ENCODE data around the gene FTH1. TPM values are rescaled to one million over a fixed set of nuclear protein-coding genes. Genes with fewer than 3 reads are reported as not detected.

FTH1 gene
- total and polyA plus RNA-seq, 2 of the 13 experiments (the other 11 are each of a cell fraction or from before 2014, with no cell fraction given) = 607 to 760 TPM

DNA sequence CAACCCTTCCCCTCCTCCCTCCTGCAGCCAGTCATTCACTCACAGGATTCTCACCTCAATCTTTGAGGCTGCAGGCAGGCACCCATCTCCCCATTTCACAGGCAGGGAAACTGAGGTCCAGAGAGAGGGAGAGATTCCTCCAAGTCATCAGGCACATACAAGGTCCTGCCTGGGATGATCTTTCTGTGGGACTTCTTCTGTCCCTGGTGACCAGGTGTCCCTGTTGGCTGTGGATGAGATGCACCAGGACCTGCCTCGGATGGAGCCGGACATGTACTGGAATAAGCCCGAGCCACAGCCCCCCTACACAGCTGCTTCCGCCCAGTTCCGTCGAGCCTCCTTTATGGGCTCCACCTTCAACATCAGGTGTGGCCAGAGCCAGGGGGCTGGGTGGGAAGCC lies 7.8 kb downstream of the FTH1 start:
- Histone ChIP-seq H3K4me1 (ENCODE audit: insufficient read depth, low read length) (peaks cover 49% of the 10 kb centered on the region), H3K4me2 (ENCODE audit: low read depth, low read length) (no peak overlapping the region), H3K27me3 (ENCODE audit: control insufficient read depth in 1 of 2, insufficient read depth in 2 of 2, low read length in 2 of 2) (no peaks in the 10 kb centered on the region), H3K9me3 (ENCODE audit: low read length) (no peaks in the 10 kb centered on the region), H3K79me2 (ENCODE audit: insufficient read depth, low read length) (no peaks in the 10 kb centered on the region), H2AFZ (ENCODE audit: low read length) (no peak overlapping the region), H3K4me3 (replicated peaks in 1 of 3; ENCODE audit: insufficient read depth in 1 of 3, low read depth in 2 of 3, low read length in 3 of 3) (no peak overlapping the region), H3K36me3 (replicated peaks in 1 of 2; ENCODE audit: control insufficient read depth in 1 of 2, insufficient read depth in 2 of 2, low read length in 2 of 2) (peaks cover 0 to 8% of the 10 kb centered on the region in 2 experiments; a peak in 3 of 5 replicates), H3K27ac (ENCODE audit: extremely low read length, insufficient read depth, low read length) (no peak overlapping the region), H4K20me1 (ENCODE audit: insufficient read depth, low read length) (peaks cover 16% of the 10 kb centered on the region), H3K9ac (ENCODE audit: insufficient read depth, low read depth, low read length) (no peak overlapping the region)
- 75% methylated on average over 6 of the region's 6 CpGs for WGBS (ENCODE audit: low lambda C conversion rate)
- in situ Hi-C loops (cut with HindIII; ENCODE audit: extremely low pct_ligation_motif_present, low pct_unique_long_range_greater_than_20kb) = no loop called here
- FAIRE-seq = no peak
- ATAC-seq = no peak
- intact Hi-C loops (cut with micrococcal nuclease; ENCODE audit: unreplicated experiment) = no loop called here
- no peak for DNase-seq (ENCODE audit: low spot score)
- CTCF ChIA-PET (ENCODE audit: low intra/inter-chr PET ratio, low total read pairs) = no interaction called here
- POLR2A ChIA-PET = interaction anchor here (1.0 to 6.1 kb wide), 3 partner anchors 8 to 13 kb away, joined by 3 to 99 read pairs (median 8); partner anchors contain the start of genes BEST1 and FTH1
- no TSS peak for BruUV-seq (replicated peaks)
- TF ChIP-seq ZNF629 (CRISPR knock-in tag; conservative IDR thresholded peaks at IDR 0.05) (peak; percentile 67), SPEN (CRISPR knock-in tag; IDR thresholded peaks at IDR 0.05; ENCODE audit: low read depth) (no peak)

DNA sequence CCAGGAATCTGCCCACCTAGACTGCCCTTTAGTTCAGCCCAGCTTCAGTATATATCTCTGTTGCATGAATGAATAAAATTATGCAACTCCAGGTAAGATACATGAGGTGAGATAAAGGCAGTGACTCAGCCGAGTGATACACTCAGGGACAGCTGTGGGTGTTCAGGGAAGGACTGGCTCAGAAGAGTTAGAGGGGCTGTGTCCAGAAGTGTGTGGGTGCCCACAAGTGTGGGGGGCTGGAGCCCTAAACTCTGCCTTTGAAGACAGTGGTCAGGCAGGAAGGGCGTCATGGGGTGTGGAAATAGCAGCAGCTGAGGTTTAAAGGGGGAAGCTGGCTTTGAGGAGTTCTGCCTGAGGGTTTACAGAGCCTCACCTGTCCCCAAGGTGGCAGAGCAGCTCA lies 8.3 kb downstream of the FTH1 start:
- FAIRE-seq = no peak
- 3% methylated on average over 2 of the region's 2 CpGs for WGBS (ENCODE audit: low lambda C conversion rate)
- no peak overlapping the region for H3K4me2 ChIP-seq (ENCODE audit: low read depth, low read length)
- BruUV-seq (replicated peaks) = no TSS peak
- H3K79me2 ChIP-seq (ENCODE audit: insufficient read depth, low read length) = no peaks in the 10 kb centered on the region
- H3K4me1 ChIP-seq (ENCODE audit: insufficient read depth, low read length) = peaks cover 49% of the 10 kb centered on the region
- POLR2A ChIA-PET = interaction anchor here (0.6 to 6.1 kb wide), 4 partner anchors 8 to 14 kb away, joined by 3 to 99 read pairs (median 6); partner anchors contain the start of genes BEST1 and FTH1
- CTCF ChIA-PET (ENCODE audit: low intra/inter-chr PET ratio, low total read pairs) = no interaction called here
- H4K20me1 ChIP-seq (ENCODE audit: insufficient read depth, low read length) = peaks cover 10% of the 10 kb centered on the region
- peaks cover 0 to 2% of the 10 kb centered on the region in 2 experiments; a peak in 1 of 5 replicates for H3K36me3 ChIP-seq (replicated peaks in 1 of 2; ENCODE audit: control insufficient read depth in 1 of 2, insufficient read depth in 2 of 2, low read length in 2 of 2)
- no peak for DNase-seq (ENCODE audit: low spot score)
- no peak overlapping the region for H3K4me3 ChIP-seq (replicated peaks in 1 of 3; ENCODE audit: insufficient read depth in 1 of 3, low read depth in 2 of 3, low read length in 3 of 3)
- intact Hi-C loops (cut with micrococcal nuclease; ENCODE audit: unreplicated experiment) (no loop called here), in situ Hi-C loops (cut with HindIII; ENCODE audit: extremely low pct_ligation_motif_present, low pct_unique_long_range_greater_than_20kb) (no loop called here)
- H3K9ac ChIP-seq (ENCODE audit: insufficient read depth, low read depth, low read length) = no peak overlapping the region
- no peaks in the 10 kb centered on the region for H3K9me3 ChIP-seq (ENCODE audit: low read length)
- TF ChIP-seq ZNF180 (CRISPR knock-in tag; IDR thresholded peaks at IDR 0.05; ENCODE audit: borderline replicate concordance, low read depth) = no peak
- 0 out of 2 replicates have a peak, but pooled peaks have one; percentile 10 for TF ChIP-seq FOSL2 (CRISPR knock-in tag; IDR thresholded peaks at IDR 0.05)
- peak; percentile 27; the same call in 1 of the 2 replicates for TF ChIP-seq STAG1 (CRISPR knock-in tag; IDR thresholded peaks at IDR 0.05)
- H3K27ac ChIP-seq (ENCODE audit: extremely low read length, insufficient read depth, low read length) = no peak overlapping the region
- H2AFZ ChIP-seq (ENCODE audit: low read length) = no peak overlapping the region
- H3K27me3 ChIP-seq (ENCODE audit: control insufficient read depth in 1 of 2, insufficient read depth in 2 of 2, low read length in 2 of 2) = no peaks in the 10 kb centered on the region
- ATAC-seq = no peak

Data from HepG2 (cell line).